ENCODE results near the gene SLCO2A1.

Gene SLCO2A1

GRCh38 chr3:133977568-133977967, 52.2 kb downstream of the SLCO2A1 start:
- no peak for DNase-seq

- no peak for DNase-seq
These were observed 56.3 kb downstream of the SLCO2A1 start for GRCh38 chr3:133973249-133973980.

DNA sequence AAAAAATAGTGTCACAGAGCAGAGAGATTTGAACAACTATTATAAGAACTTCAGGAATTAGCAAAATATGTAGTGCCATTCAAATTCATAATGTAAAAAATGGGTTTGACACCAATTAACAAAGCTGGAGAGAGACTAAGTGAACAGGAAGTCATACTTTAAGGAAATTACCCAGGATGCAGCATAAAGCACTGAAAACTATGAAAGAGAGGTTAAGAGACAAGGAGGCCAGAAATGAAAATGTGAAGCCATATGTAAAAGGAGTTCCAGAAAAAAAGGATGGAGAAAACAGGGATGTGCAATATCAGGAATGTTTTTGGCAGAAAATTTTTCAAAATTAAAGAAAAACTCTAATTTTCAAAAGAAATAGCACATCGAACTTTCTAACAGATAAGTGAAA, 57.6 kb downstream of the SLCO2A1 start:
- DNase-seq, result no peak

- DNase-seq, result no peak
These were observed 58.8 kb downstream of the SLCO2A1 start for GRCh38 chr3:133970916-133971315.

GRCh38 chr3:133970339-133970738, 59.4 kb downstream of the SLCO2A1 start:
- no peak for DNase-seq

DNA sequence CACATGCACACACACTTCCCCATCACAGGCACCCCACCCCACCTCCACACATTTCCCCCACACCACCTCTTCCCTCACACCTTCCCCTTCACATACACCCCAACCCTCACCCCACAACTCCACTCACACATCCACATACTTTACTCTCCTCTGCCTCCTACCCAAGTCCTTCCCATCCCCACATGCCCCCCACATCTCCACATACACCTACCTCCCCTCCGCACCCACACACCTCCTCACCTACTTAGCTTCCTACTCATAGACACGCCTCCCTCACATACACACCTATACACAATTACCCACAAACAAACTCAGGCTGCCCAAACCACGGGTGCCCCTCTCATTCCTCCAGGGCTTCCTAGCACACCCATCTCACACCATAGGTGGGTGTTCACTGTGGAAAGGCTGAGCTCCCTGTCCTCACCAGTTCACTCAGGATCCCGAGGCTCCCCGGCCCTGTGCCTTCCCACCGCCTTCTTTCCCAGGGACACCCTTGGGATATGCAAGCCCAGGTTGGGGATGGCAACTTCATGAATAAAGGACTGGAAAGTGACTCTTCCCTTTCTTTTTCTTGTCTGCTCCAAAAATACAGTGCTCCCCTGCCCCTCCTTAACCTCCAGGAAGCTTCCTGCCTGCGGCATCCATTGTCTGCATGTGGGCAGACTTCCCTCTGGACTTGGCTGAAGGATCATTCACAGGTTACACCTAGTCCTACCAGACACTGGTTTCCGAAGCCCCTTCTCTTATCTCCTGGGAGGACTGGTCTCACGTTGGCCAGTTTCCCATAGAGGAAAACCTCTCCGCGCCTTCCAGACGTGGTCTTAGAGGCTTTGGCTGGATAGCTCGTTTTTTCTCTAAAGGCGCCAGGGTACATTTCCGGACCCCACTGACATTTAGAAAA, 61.5 kb downstream of the SLCO2A1 start:
- DNase-seq, result no peak

DNA sequence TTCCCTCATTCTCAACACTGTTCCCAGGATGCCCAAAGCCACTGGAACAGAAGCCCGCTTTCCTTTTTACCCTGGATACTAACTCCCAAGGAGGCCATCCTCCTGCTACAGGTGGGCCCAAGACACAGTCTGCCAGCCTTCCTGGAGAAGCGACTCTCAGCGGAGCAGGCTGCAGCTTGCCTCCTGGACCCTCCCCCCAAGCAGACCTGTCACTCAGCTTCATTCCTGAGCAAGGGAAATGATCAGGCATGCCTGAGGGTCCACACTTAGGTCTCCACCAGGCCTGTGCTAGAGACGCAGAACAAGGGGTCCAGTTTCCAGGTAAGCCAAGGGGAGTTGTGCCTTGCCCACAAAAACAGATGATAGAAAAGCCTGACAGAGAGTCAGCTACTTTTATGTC, 62.8 kb downstream of the SLCO2A1 start:
- no peak for DNase-seq

GRCh38 chr3:133965906-133966305, 63.8 kb downstream of the SLCO2A1 start:
- DNase-seq, result no peak

DNA sequence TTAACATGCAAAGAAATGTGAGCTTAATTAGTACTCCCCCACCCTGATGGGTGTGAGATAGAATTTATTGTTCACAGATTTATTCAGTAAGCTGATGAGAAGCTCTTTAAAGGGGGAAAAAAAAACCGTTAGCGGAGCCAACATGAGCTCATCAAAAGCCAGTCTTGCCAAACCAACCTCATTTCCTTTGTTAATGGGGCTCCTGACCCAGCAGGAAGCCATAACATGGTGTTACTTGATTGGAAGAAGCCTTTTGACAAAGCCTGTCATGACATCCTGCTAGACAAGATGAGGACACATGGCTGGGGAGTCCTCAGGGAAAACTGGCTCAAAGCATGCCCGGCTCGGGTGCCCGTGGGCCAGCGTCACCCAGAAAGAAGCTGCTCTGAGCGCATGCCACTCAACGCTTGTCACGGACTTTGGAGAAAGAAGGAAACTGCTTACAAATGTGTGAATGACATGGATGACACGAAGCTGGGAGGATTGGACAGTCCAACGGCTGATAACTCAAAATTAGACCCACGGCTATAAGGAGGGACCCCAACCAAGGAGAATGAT, 64.6 kb downstream of the SLCO2A1 start:
- DNase-seq, result peak; percentile 38

DNA sequence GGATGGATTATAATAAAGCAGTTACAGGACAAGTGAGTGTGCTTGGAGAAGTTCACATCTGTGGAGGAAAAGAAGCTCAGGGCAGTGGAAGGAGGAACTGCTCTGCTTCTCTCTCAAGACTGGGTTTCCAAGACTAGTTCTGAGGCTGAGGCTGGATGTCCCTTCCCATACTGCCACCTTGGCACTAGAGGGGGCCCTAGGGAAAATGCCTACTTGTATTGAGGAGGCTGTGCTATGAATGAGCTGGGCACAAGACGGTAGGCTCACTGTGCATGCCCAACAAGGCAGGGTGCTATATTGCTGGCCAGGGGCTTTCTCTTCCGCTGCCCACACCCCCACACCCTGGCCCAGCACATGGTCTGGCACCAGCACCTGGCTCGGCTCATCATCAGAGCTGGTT, 65.2 kb downstream of the SLCO2A1 start:
- no peak for DNase-seq

GRCh38 chr3:133963657-133964396, 65.9 kb downstream of the SLCO2A1 start:
- no peak for DNase-seq

GRCh38 chr3:133962849-133963248, 66.9 kb downstream of the SLCO2A1 start:
- DNase-seq, result no peak

DNA sequence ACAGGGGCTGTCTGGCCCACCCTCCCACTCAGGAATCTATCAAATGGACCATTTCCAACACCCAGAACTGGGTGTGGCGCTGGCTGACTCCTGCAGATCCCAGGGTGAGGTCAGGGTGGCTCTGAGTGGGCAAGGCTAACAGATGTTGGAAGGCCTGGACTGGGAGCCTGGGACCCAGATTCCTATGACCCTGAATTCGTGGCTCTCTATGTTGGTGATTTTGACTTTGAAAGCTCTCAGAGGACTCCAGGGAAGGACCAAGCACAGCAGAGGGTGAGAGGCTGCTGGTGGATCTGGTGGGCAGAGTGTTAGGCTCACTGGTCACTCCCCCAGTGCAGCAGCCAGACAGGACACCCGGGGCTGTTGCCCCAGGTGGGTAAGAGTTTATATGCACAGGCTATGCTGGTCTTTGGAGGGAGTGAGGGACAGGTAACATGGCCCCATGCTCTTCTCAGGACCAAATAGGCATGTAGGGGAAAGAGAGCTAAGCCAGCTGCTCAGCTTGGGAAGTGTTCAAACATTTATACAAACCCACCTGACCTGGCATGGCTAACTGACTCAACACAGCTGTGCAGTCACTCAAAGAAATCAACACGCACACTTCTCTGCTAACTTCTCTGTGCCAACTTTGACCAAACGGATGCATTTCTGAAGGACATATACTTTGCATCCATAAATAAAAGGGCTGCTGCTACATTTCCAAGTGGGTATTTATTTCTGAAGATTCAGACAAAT, 71.5 kb downstream of the SLCO2A1 start:
- no peak for DNase-seq

GRCh38 chr3:133956982-133957381, 72.7 kb downstream of the SLCO2A1 start:
- DNase-seq, result no peak

GRCh38 chr3:133956353-133956752, 73.4 kb downstream of the SLCO2A1 start:
- DNase-seq, result no peak

GRCh38 chr3:133955892-133956291, 73.8 kb downstream of the SLCO2A1 start:
- peak; percentile 90 for DNase-seq

DNA sequence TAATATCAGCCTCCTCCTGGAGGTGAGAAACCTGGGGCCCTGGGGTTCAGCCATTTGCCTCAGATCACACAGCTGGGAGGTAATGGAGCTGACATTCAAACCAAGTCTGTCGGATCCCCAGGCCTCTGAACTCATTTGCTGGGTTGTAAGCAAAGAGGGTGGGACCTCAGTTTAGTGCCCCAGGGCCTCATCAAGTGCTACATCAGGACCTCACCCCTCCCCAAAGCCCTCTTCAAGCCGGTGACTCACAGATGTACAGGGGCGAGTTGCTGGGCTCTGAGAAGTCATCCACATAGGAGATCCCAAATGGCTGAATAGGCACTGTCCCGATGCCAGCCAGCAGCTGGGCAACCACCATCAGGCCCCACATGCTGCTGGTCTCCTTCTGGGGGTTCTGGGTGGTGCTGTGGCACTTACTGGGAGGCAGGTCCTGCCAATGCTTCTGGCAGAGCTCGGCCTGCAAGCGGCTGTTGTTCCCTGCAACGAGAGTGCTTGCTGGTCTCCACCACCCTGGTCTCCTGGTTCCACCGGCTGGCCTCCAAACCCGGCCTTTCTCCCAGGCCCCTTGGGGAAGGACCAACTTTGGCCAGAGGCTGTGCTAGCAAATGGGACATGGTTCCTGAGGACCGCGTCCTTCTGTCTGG, 74.9 kb downstream of the SLCO2A1 start:
- no peak for DNase-seq

DNA sequence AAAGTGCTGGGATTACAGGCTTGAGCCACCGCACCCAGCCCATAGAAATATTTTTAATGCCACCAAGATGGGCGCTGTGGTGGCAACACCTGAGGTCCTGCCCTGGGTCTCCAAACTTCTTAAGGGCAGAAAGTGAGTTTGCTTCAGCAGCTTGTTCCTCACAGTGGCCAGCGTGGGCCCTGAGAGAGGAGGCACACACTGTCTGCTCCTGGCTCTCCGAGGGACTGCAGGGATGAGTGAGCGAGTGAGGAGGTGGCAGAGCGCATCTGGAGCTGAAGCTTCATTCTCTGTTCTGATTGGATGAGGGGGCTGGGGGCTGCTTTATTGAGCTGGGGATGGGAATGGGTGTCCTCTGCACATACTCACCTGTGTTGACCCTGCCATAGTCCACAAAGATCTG, 76.4 kb downstream of the SLCO2A1 start:
- DNase-seq, result no peak

DNA sequence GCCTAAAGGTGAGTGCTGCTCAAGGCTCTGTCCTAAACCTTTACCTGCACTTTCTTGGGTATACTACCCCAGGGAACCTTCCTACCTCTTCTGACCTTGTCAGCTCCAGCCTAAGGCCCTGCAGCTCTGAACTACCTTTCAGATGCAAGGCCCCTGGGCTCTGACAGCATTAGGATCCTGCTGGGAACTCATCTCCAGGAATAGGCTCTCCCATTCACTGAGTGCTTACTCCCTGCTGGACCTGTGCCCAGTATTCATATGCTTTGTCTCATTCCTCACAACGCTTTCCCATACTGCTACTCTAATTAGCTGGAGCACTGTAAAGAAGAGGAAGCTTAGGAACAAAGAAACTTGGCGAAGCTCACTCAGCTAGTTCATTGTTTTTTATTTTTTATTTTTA, 80.3 kb downstream of the SLCO2A1 start:
- peak; percentile 61 for DNase-seq

GRCh38 chr3:133948996-133949395, 80.7 kb downstream of the SLCO2A1 start:
- no peak for DNase-seq

DNA sequence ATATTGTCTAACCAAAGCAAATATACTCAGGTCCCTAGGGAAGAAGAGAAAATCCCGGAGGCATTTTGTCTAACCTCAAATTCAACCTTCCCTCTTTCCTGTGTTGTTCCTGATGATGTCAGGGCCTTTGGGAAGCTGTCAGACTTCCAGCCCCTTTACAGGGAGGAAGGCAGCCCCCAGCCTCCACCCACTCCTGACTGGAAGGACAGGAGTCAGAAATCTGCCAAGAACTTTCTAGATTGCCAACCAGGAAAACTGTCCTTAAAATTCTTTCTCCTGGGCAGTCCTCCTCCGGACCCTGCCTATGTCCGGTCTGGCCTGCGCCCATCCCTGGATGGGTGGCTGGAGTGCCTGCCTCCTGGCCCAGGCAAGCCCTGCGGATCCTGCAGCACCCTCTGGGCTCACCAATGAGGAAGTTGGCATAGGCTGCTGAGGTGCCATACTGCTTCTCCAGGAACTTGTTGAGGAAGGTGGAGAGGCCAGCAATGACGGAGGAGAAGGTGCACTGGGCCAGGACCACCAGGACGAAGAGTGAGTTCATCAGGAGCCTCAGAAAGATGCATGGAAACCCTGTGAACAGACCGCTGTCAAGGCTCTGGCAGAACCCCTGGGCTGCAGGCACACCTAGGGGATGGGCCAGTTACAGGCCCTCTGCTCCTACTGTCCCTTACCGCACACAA, 81.5 kb downstream of the SLCO2A1 start:
- no peak for DNase-seq
